ENCODE data around the gene NTRK2.

- TF ChIP-seq CTCF (conservative IDR thresholded peaks at IDR 0.05; ENCODE audit: low read depth, low read length) (no peak), EZH2 (IDR thresholded peaks at IDR 0.05; ENCODE audit: borderline replicate concordance, low read depth, low read length, poor library complexity, severe bottlenecking) (no peak)
Observed at GRCh38 chr9:84620338-84620737, 49.2 kb upstream of the NTRK2 start.

Data from A673 (cell line).